DOHH2 (cell line): ENCODE data around the gene CD52.

Experiments
- EZH2phosphoT487 ChIP-seq: fragments of 200-600 bp; sonication (generic); IDR thresholded peaks from 2 replicates; pipeline ENCODE4 v1.6.1; 2017; ENCODE audit warnings: borderline replicate concordance, mild to moderate bottlenecking, antibody characterized with exemption, low read length, moderate library complexity, mixed read lengths
- TF ChIP-seq, protein P1 (sequence below): fragments of 200-600 bp; sonication (generic); IDR thresholded peaks from one replicate; pipeline ENCODE4 v1.5.1; 2014; ENCODE audit warnings: antibody characterized with exemption, mild to moderate bottlenecking, low read depth, low read length; ENCODE audit not compliant: poor library complexity, severe bottlenecking

DNA sequence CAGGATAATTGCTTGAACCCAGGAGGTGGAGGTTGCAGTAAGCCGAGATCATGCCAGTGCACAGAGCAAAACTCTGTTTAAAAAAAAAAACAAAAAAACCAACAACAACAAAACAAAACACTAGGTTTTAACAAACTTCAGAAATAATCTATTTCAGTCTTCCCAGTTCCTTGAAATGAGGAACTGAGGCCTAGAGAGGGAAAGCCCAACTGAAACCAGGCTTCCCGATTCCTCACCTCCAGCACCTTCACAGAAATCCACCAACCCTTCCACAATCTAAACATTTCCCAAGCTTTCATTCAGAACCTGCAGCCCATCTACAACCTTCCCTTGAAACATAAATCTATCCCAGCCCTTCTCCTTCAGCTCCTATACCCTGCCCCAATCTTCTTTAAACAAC lies 612 bp upstream of the CD52 start:
- TF ChIP-seq, protein P1, sequence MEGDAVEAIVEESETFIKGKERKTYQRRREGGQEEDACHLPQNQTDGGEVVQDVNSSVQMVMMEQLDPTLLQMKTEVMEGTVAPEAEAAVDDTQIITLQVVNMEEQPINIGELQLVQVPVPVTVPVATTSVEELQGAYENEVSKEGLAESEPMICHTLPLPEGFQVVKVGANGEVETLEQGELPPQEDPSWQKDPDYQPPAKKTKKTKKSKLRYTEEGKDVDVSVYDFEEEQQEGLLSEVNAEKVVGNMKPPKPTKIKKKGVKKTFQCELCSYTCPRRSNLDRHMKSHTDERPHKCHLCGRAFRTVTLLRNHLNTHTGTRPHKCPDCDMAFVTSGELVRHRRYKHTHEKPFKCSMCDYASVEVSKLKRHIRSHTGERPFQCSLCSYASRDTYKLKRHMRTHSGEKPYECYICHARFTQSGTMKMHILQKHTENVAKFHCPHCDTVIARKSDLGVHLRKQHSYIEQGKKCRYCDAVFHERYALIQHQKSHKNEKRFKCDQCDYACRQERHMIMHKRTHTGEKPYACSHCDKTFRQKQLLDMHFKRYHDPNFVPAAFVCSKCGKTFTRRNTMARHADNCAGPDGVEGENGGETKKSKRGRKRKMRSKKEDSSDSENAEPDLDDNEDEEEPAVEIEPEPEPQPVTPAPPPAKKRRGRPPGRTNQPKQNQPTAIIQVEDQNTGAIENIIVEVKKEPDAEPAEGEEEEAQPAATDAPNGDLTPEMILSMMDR: no peak
- no peak for TF ChIP-seq EZH2phosphoT487
